ENCODE measurements around the gene LRSAM1.

Gene LRSAM1

GRCh38 chr9:127535396-127535795, 84.1 kb downstream of the LRSAM1 start:
- H3K9me3 ChIP-seq (replicated peaks; ENCODE audit: insufficient read depth, low read length): no peaks in the 10 kb centered on the region
- no peaks in the 10 kb centered on the region for H3K9me2 ChIP-seq (replicated peaks; ENCODE audit: insufficient read depth, low read length)
- no peaks in the 10 kb centered on the region for H3K79me2 ChIP-seq (ENCODE audit: low read length)
- H3F3A ChIP-seq (ENCODE audit: insufficient read depth, low read length): no peaks in the 10 kb centered on the region
- no peaks in the 10 kb centered on the region for H4K20me1 ChIP-seq (ENCODE audit: insufficient read depth, low read length)
- no peak overlapping the region for H3K27ac ChIP-seq (ENCODE audit: low read length)
- TF ChIP-seq, protein P1, sequence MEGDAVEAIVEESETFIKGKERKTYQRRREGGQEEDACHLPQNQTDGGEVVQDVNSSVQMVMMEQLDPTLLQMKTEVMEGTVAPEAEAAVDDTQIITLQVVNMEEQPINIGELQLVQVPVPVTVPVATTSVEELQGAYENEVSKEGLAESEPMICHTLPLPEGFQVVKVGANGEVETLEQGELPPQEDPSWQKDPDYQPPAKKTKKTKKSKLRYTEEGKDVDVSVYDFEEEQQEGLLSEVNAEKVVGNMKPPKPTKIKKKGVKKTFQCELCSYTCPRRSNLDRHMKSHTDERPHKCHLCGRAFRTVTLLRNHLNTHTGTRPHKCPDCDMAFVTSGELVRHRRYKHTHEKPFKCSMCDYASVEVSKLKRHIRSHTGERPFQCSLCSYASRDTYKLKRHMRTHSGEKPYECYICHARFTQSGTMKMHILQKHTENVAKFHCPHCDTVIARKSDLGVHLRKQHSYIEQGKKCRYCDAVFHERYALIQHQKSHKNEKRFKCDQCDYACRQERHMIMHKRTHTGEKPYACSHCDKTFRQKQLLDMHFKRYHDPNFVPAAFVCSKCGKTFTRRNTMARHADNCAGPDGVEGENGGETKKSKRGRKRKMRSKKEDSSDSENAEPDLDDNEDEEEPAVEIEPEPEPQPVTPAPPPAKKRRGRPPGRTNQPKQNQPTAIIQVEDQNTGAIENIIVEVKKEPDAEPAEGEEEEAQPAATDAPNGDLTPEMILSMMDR (IDR thresholded peaks at IDR 0.05; ENCODE audit: low read length): no peak
- TF ChIP-seq EZH2phosphoT487 (IDR thresholded peaks at IDR 0.05; ENCODE audit: low read length): no peak
- H3K9ac ChIP-seq (ENCODE audit: low read length): no peak overlapping the region
- no peaks in the 10 kb centered on the region for H3K4me1 ChIP-seq (ENCODE audit: low read length)
- DNase-seq: no peak
- H3K27me3 ChIP-seq (replicated peaks; ENCODE audit: insufficient read depth, low read length): no peaks in the 10 kb centered on the region
- H2AFZ ChIP-seq (ENCODE audit: low read length): no peak overlapping the region
- H3K36me3 ChIP-seq (replicated peaks; ENCODE audit: insufficient read depth, low read length): no peaks in the 10 kb centered on the region
- H3K4me2 ChIP-seq (ENCODE audit: low read depth, low read length): no peak overlapping the region
- no peak overlapping the region for H3K4me3 ChIP-seq (ENCODE audit: low read length)

DNA sequence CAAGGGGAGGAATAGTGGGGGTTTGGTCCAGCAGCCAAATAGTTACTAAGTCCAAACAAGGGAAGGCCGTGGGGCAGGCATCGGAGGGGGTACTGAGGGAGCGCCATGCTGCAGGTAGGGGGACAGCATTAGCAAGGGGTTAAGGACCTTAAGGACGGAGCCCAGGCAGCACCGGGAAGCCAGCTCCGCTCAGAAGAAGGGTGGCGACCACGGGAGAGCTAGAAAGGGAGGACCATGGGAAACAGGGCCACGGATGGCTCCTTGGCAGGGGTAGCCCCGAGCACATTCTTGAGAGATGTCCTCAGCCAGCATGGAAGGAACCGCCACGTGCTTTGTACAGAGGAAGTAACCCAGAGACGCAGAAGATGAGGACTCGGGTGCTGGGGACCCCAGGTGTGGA, 84.5 kb downstream of the LRSAM1 start:
- Histone ChIP-seq H2AFZ (ENCODE audit: low read length) (no peak overlapping the region), H3F3A (ENCODE audit: insufficient read depth, low read length) (no peaks in the 10 kb centered on the region), H3K9me2 (replicated peaks; ENCODE audit: insufficient read depth, low read length) (no peaks in the 10 kb centered on the region), H3K4me2 (ENCODE audit: low read depth, low read length) (no peak overlapping the region), H3K27ac (ENCODE audit: low read length) (no peak overlapping the region), H3K9me3 (replicated peaks; ENCODE audit: insufficient read depth, low read length) (no peaks in the 10 kb centered on the region), H4K20me1 (ENCODE audit: insufficient read depth, low read length) (no peaks in the 10 kb centered on the region), H3K79me2 (ENCODE audit: low read length) (no peaks in the 10 kb centered on the region), H3K4me1 (ENCODE audit: low read length) (no peaks in the 10 kb centered on the region), H3K27me3 (replicated peaks; ENCODE audit: insufficient read depth, low read length) (no peaks in the 10 kb centered on the region), H3K9ac (ENCODE audit: low read length) (no peak overlapping the region), H3K4me3 (ENCODE audit: low read length) (no peak overlapping the region), H3K36me3 (replicated peaks; ENCODE audit: insufficient read depth, low read length) (no peaks in the 10 kb centered on the region)
- no peak for DNase-seq
- no peak for TF ChIP-seq EZH2 (optimal IDR thresholded peaks at IDR 0.05; ENCODE audit: low read depth, low read length)
- TF ChIP-seq EZH2phosphoT487 (IDR thresholded peaks at IDR 0.05; ENCODE audit: low read length): no peak
- TF ChIP-seq, protein P1 (IDR thresholded peaks at IDR 0.05; ENCODE audit: low read length): no peak

DNA sequence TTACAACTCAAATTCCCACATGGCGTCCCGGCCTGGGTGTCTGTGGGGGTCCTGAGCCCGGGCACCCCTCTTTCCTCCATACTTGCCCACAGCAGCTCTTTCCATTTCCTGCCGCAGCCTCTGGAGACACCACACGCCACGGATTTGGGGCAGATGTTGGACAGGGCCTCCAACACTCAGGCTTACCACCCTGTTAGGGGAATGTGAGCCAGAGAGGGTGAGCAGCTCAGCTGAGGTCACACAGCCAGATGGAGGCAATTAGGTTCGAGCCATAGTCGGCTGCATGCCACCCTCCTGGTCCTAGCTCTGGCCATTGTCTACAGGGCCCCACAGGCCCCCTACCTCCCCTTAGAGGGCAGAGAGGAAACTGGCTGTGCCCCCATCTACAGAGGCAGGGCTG, 85.2 kb downstream of the LRSAM1 start:
- Histone ChIP-seq H3K4me1 (ENCODE audit: low read length) (no peaks in the 10 kb centered on the region), H3K27ac (ENCODE audit: low read length) (no peak overlapping the region), H3K4me3 (ENCODE audit: low read length) (no peak overlapping the region), H3K9ac (ENCODE audit: low read length) (no peak overlapping the region), H3K79me2 (ENCODE audit: low read length) (no peaks in the 10 kb centered on the region), H3K4me2 (ENCODE audit: low read depth, low read length) (no peak overlapping the region), H3K9me3 (replicated peaks; ENCODE audit: insufficient read depth, low read length) (no peaks in the 10 kb centered on the region), H3K9me2 (replicated peaks; ENCODE audit: insufficient read depth, low read length) (no peaks in the 10 kb centered on the region), H3F3A (ENCODE audit: insufficient read depth, low read length) (no peaks in the 10 kb centered on the region), H3K36me3 (replicated peaks; ENCODE audit: insufficient read depth, low read length) (no peaks in the 10 kb centered on the region), H4K20me1 (ENCODE audit: insufficient read depth, low read length) (no peaks in the 10 kb centered on the region), H3K27me3 (replicated peaks; ENCODE audit: insufficient read depth, low read length) (no peaks in the 10 kb centered on the region), H2AFZ (ENCODE audit: low read length) (no peak overlapping the region)
- DNase-seq: no peak
- TF ChIP-seq EZH2phosphoT487 (IDR thresholded peaks at IDR 0.05; ENCODE audit: low read length) (no peak), EZH2 (optimal IDR thresholded peaks at IDR 0.05; ENCODE audit: low read depth, low read length) (no peak)
- TF ChIP-seq, protein P1 (IDR thresholded peaks at IDR 0.05; ENCODE audit: low read length): no peak

All from MM.1S (cell line).